Breast epithelium (tissue), 4 donors: Measurements from ENCODE around the gene DCHS2. TPM values are rescaled to one million over a fixed set of nuclear protein-coding genes. Genes with fewer than 3 reads are reported as not detected.

Experiments
- DNase-seq, 2 donors: peaks; one replicate each; pipeline ENCODE4 v3.0.0-alpha.2; 2019; ENCODE audit warnings: low spot score in 2 of 2
- H3K27ac ChIP-seq, 2 donors: fragments of 200-600 bp; sonication (generic) in 1 of 2; one replicate each; pipeline ENCODE4 v1.5.1; 2016 to 2019; ENCODE audit warnings: mild to moderate bottlenecking in 1 of 2
- H3K27me3 ChIP-seq, 2 donors: fragments of 200-600 bp; sonication (generic) in 1 of 2; one replicate each; pipeline versions ENCODE4 v1.5.1 to v1.6.0; 2017 to 2019; ENCODE audit warnings: control low read depth in 1 of 2, mild to moderate bottlenecking in 1 of 2
- H3K36me3 ChIP-seq: fragments of 200-600 bp; one replicate; pipeline ENCODE4 v1.5.1; 2019
- H3K4me1 ChIP-seq, 2 donors: fragments of 200-600 bp; sonication (generic); one replicate each; pipeline ENCODE4 v1.5.1; 2016 to 2019; ENCODE audit warnings: control low read depth in 1 of 2
- H3K4me3 ChIP-seq, 3 donors: fragments of 200-600 bp; sonication (generic); 1 replicate in 2 of 3; 2 replicates in 1 of 3; pipeline ENCODE4 v1.5.1; 2016 to 2019; ENCODE audit warnings: mild to moderate bottlenecking in 3 of 3, moderate library complexity in 2 of 3
- H3K9me3 ChIP-seq, 2 donors: fragments of 200-600 bp; sonication (generic) in 1 of 2; one replicate each; pipeline ENCODE4 v1.5.1; 2016 to 2019; ENCODE audit warnings: control low read depth in 1 of 2
- CTCF ChIP-seq, 3 donors: fragments of 450-650 bp; IDR thresholded peaks; one replicate each; pipeline ENCODE4 v1.5.1; 2016 to 2017; ENCODE audit warnings: antibody characterized with exemption in 3 of 3, mild to moderate bottlenecking in 3 of 3, moderate library complexity in 3 of 3
- POLR2A ChIP-seq: fragments of 450-650 bp; IDR thresholded peaks from one replicate; pipeline ENCODE4 v1.6.1; 2016; ENCODE audit warnings: antibody characterized with exemption, mild to moderate bottlenecking, moderate library complexity
- POLR2AphosphoS5 ChIP-seq, 3 donors: sonication (generic); formaldehyde crosslinking; IDR thresholded peaks; one replicate each; pipeline ENCODE4 v1.6.1; 2017; ENCODE audit warnings: antibody characterized with exemption in 3 of 3
- intact Hi-C: fragments of 100-400 bp; cut with DNase I; formaldehyde crosslinking; loops from one replicate; pipeline ENCODE4 v1.15.1; 2023; ENCODE audit warnings: low total_unique reads
- total RNA-seq, 3 donors: library from RNA; depleted of rRNA; stranded (reverse); fragments of >200 nt; gene quantifications; one replicate each; pipeline ENCODE4 v1.1.0, GENCODE V29; 2016

DCHS2 gene
- total RNA-seq, 3 donors from 2014 or later, result 2.8 to 5.2 TPM; not detected in 1

GRCh38 chr4:154344686-154345085 is 146.9 kb downstream of the DCHS2 start:
- Histone ChIP-seq H3K27ac (no peak overlapping the region), H3K36me3 (no peaks in the 10 kb centered on the region), H3K4me3 (no peak overlapping the region), H3K9me3 (no peaks in the 10 kb centered on the region), H3K27me3 (no peaks in the 10 kb centered on the region), H3K4me1 (no peaks in the 10 kb centered on the region)
- DNase-seq, result no peak
- TF ChIP-seq POLR2AphosphoS5 (IDR thresholded peaks at IDR 0.05) (no peak), POLR2A (no peak), CTCF (IDR thresholded peaks at IDR 0.05) (no peak)
- intact Hi-C loops, result no loop called here

GRCh38 chr4:154343651-154344050 is 147.9 kb downstream of the DCHS2 start:
- Histone ChIP-seq H3K9me3 (no peaks in the 10 kb centered on the region), H3K27me3 (no peaks in the 10 kb centered on the region), H3K4me1 (no peaks in the 10 kb centered on the region), H3K4me3 (no peak overlapping the region), H3K27ac (no peak overlapping the region), H3K36me3 (no peaks in the 10 kb centered on the region)
- TF ChIP-seq POLR2AphosphoS5 (IDR thresholded peaks at IDR 0.05) (no peak), POLR2A (no peak), CTCF (IDR thresholded peaks at IDR 0.05) (no peak)
- intact Hi-C loops, result no loop called here
- no peak for DNase-seq

DNA sequence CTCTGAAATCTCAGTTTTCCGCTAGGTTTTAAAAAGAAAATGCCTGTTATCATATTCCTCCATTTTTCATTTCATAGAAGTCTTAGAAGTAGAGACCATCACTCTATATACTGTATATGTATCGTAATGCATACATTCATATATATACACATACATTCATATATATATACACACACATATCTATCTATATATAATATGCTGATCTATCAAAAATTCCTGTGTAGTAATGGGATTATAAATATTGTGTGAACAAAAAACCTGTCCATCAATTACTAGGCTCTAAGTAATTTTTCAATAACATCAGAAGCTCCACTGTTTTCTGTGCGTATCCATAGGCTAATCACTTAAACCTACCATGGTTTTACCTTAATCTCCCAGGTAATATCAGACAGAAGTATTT is 150.2 kb downstream of the DCHS2 start:
- Histone ChIP-seq H3K4me3 (no peak overlapping the region), H3K27me3 (no peaks in the 10 kb centered on the region), H3K36me3 (no peaks in the 10 kb centered on the region), H3K27ac (no peak overlapping the region), H3K4me1 (no peaks in the 10 kb centered on the region), H3K9me3 (no peaks in the 10 kb centered on the region)
- DNase-seq, result no peak
- TF ChIP-seq POLR2AphosphoS5 (IDR thresholded peaks at IDR 0.05) (no peak), POLR2A (no peak), CTCF (IDR thresholded peaks at IDR 0.05) (no peak)
- intact Hi-C loops, result no loop called here

- Histone ChIP-seq H3K27me3 (peaks cover 0 to 23% of the 10 kb centered on the region in 2 donors), H3K36me3 (no peaks in the 10 kb centered on the region), H3K9me3 (no peaks in the 10 kb centered on the region), H3K4me1 (no peaks in the 10 kb centered on the region), H3K27ac (no peak overlapping the region), H3K4me3 (no peak overlapping the region)
- TF ChIP-seq POLR2AphosphoS5 (IDR thresholded peaks at IDR 0.05) (no peak), CTCF (IDR thresholded peaks at IDR 0.05) (no peak), POLR2A (no peak)
- DNase-seq, result no peak
- intact Hi-C loops, result no loop called here
Observed at GRCh38 chr4:154335588-154335987, 156.0 kb downstream of the DCHS2 start.

- no peak for TF ChIP-seq POLR2A
- no peak for TF ChIP-seq POLR2AphosphoS5 (IDR thresholded peaks at IDR 0.05)
- no peak for TF ChIP-seq CTCF (IDR thresholded peaks at IDR 0.05)
- H3K9me3 ChIP-seq, result no peaks in the 10 kb centered on the region
- no peaks in the 10 kb centered on the region for H3K4me1 ChIP-seq
- peaks cover 0 to 23% of the 10 kb centered on the region in 2 donors for H3K27me3 ChIP-seq
- H3K27ac ChIP-seq, result no peak overlapping the region
- intact Hi-C loops, result no loop called here
- DNase-seq, result no peak
- peak overlapping the region; percentile 14 to 37 (median 25) for H3K4me3 ChIP-seq
- H3K36me3 ChIP-seq, result no peaks in the 10 kb centered on the region
Observed at GRCh38 chr4:154332681-154333421, 158.7 kb downstream of the DCHS2 start.
